Parathyroid adenoma (tissue), 2 donors: ENCODE measurements around the gene RAB3C.

ENCODE experiments used
- H2AFZ ChIP-seq: fragments of 300-600 bp; sonication (generic); one replicate; pipeline ENCODE4 v1.7.0; 2017; ENCODE audit warnings: antibody characterized with exemption, mild to moderate bottlenecking
- H3K27ac ChIP-seq: fragments of 300-600 bp; sonication (generic); one replicate; pipeline ENCODE4 v1.7.0; 2017
- H3K27me3 ChIP-seq: fragments of 300-600 bp; sonication (generic); one replicate; pipeline ENCODE4 v1.7.0; 2017; ENCODE audit warnings: low read length; ENCODE audit not compliant: control insufficient read depth, insufficient read depth
- H3K36me3 ChIP-seq: fragments of 300-600 bp; sonication (generic); one replicate; pipeline ENCODE4 v1.7.0; 2017; ENCODE audit warnings: low read length; ENCODE audit not compliant: control insufficient read depth, insufficient read depth
- H3K4me1 ChIP-seq: fragments of 300-600 bp; sonication (generic); one replicate; pipeline ENCODE4 v1.7.0; 2017; ENCODE audit warnings: control low read depth
- H3K4me2 ChIP-seq: fragments of 300-600 bp; sonication (generic); one replicate; pipeline ENCODE4 v1.7.0; 2017; ENCODE audit warnings: low read length
- H3K4me3 ChIP-seq: fragments of 300-600 bp; sonication (generic); one replicate; pipeline ENCODE4 v1.7.0; 2017; ENCODE audit warnings: low read depth, low read length
- H3K79me2 ChIP-seq: fragments of 300-600 bp; sonication (generic); one replicate; pipeline ENCODE4 v1.7.0; 2017; ENCODE audit warnings: control low read depth
- H3K9ac ChIP-seq: fragments of 300-600 bp; sonication (generic); one replicate; pipeline ENCODE4 v1.7.0; 2017; ENCODE audit warnings: mild to moderate bottlenecking
- H3K9me3 ChIP-seq: fragments of 300-600 bp; sonication (generic); one replicate; pipeline ENCODE4 v1.7.0; 2017; ENCODE audit warnings: low read length; ENCODE audit not compliant: control insufficient read depth
- TF ChIP-seq, protein P1 (sequence below): fragments of 300-600 bp; sonication (generic); IDR thresholded peaks from one replicate; pipeline ENCODE4 v1.7.0; 2017; ENCODE audit warnings: antibody characterized with exemption, mild to moderate bottlenecking
- donor health status: primary hyperparathyroidism.

RAB3C gene

DNA sequence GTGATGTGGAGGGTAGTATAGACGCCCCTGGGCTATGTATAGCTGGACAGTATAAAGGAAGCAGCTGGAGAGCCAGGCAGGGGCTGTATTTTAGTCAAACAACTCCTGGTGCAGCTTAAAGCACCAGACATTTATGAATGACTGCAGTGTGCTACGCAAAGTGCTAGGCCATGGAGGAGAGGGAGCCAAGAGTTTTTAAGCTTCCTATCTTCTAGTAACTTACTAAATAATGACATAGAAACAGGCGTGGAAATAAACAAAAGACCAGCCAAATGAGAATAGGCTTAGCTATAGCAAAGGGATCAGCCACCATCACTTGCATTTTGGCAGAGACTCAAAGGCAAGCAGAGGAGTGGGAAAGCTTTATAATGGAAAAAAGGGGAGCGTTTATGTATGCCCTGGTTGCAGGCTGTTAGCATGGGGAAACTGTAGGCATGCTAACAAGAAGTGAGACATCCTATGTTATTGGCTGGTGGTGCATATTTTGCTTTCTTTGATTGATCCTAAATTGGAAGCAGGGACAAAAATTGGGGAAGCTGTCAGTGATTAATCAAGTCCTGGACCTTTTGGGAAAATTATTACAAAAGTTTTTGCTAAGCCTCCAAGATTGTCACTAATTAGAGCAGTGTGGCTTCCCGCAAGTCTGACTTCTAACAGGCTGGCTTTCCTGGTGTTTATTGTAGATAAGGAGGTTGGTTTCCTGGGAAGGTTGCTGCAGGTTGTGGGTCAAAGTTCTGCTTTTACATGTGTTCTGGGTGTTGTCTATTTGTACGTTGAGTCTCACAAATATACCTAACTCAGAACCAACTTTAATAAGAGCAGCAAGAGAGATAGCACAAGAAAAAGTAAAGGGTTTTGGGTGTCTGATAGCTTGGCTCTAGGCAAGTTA, 46.6 kb downstream of the RAB3C start:
- no peak overlapping the region for H3K4me2 ChIP-seq
- no peak overlapping the region for H3K4me3 ChIP-seq
- H3K4me1 ChIP-seq = no peaks in the 10 kb centered on the region
- TF ChIP-seq, protein P1, sequence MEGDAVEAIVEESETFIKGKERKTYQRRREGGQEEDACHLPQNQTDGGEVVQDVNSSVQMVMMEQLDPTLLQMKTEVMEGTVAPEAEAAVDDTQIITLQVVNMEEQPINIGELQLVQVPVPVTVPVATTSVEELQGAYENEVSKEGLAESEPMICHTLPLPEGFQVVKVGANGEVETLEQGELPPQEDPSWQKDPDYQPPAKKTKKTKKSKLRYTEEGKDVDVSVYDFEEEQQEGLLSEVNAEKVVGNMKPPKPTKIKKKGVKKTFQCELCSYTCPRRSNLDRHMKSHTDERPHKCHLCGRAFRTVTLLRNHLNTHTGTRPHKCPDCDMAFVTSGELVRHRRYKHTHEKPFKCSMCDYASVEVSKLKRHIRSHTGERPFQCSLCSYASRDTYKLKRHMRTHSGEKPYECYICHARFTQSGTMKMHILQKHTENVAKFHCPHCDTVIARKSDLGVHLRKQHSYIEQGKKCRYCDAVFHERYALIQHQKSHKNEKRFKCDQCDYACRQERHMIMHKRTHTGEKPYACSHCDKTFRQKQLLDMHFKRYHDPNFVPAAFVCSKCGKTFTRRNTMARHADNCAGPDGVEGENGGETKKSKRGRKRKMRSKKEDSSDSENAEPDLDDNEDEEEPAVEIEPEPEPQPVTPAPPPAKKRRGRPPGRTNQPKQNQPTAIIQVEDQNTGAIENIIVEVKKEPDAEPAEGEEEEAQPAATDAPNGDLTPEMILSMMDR = no peak
- no peaks in the 10 kb centered on the region for H3K9me3 ChIP-seq
- H2AFZ ChIP-seq = no peak overlapping the region
- no peaks in the 10 kb centered on the region for H3K79me2 ChIP-seq
- no peak overlapping the region for H3K27ac ChIP-seq
- no peaks in the 10 kb centered on the region for H3K27me3 ChIP-seq
- H3K36me3 ChIP-seq = no peaks in the 10 kb centered on the region
- no peak overlapping the region for H3K9ac ChIP-seq

GRCh38 chr5:58631895-58632294, 49.0 kb downstream of the RAB3C start:
- Histone ChIP-seq H3K4me2 (no peak overlapping the region), H3K9ac (no peak overlapping the region), H2AFZ (no peak overlapping the region)

DNA sequence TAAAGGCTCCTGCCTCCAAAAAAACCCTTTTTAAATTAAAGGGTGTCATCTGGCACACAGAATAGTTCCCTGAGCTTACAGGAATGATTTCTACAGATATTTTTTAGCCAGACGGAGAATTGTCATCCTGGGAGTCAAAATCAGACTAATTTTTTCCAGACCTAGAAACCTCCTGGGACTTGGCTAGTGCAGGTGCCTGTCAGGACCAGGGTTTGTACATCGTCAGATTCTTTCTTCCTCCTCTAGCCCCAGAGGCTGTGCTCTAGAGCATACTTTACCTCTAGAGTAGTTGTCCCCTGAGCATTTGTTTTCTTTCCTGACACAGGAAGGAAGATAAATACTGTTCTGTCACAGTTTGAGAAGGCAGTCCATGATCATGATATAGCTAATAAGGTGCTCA, 52.5 kb downstream of the RAB3C start:
- Histone ChIP-seq H2AFZ (no peak overlapping the region), H3K27me3 (no peaks in the 10 kb centered on the region), H3K4me3 (no peak overlapping the region), H3K36me3 (no peaks in the 10 kb centered on the region), H3K27ac (no peak overlapping the region), H3K4me2 (no peak overlapping the region), H3K4me1 (no peaks in the 10 kb centered on the region), H3K79me2 (no peaks in the 10 kb centered on the region), H3K9me3 (no peaks in the 10 kb centered on the region), H3K9ac (no peak overlapping the region)
- TF ChIP-seq, protein P1 = no peak

More at GRCh38 chr5:58631895-58632294, 49.0 kb downstream of the RAB3C start:
- Histone ChIP-seq H3K79me2 (no peaks in the 10 kb centered on the region), H3K27ac (no peak overlapping the region), H3K4me1 (no peaks in the 10 kb centered on the region), H3K9me3 (no peaks in the 10 kb centered on the region), H3K27me3 (no peaks in the 10 kb centered on the region), H3K36me3 (no peaks in the 10 kb centered on the region), H3K4me3 (no peak overlapping the region)
- TF ChIP-seq, protein P1 = no peak

DNA sequence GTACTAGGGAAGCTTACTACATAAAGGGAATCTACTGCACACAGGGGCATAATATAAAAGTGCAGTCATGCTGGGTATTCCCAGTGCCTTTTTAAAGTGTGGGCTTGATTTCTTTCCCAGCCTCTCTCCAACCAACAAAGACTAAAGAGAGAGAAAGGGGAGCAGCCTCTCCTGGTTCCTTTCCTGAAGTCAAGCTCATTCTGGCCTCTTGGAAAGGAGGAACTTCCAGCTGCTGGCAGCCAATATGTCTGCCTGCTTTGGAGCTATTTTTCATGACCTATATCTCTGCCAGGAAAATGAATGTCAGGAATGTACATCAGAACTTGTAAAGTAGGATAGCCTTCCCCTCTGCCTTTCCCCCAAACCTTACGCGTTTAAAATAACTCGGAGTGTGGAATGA, 57.1 kb downstream of the RAB3C start:
- H3K79me2 ChIP-seq = no peaks in the 10 kb centered on the region
- no peaks in the 10 kb centered on the region for H3K36me3 ChIP-seq
- no peaks in the 10 kb centered on the region for H3K9me3 ChIP-seq
- H3K9ac ChIP-seq = no peak overlapping the region
- no peak overlapping the region for H3K4me2 ChIP-seq
- H3K4me1 ChIP-seq = no peaks in the 10 kb centered on the region
- H3K4me3 ChIP-seq = no peak overlapping the region
- H3K27me3 ChIP-seq = no peaks in the 10 kb centered on the region
- TF ChIP-seq, protein P1 = no peak
- H3K27ac ChIP-seq = no peak overlapping the region
- no peak overlapping the region for H2AFZ ChIP-seq

DNA sequence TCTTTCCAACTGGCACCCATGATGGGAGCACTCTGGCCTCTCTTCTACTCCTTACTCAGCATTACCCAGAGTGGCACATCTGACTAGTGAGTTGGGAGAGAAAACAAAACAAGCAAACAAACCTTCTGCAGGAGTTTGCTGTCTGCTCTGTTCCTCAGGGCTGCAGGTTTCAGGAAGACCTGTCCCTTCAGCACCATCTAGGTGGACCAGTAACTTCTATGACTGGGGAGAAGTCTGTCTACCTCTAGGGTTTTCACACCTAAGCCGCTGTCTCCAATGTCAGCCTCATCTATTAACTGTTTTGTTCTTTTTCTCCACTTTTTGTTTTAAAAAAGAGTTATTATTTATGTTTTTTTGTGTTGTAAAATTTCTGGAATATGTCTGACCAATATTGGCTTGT, 58.7 kb downstream of the RAB3C start:
- H3K9me3 ChIP-seq = no peaks in the 10 kb centered on the region
- no peak overlapping the region for H3K4me3 ChIP-seq
- no peaks in the 10 kb centered on the region for H3K79me2 ChIP-seq
- TF ChIP-seq, protein P1 = no peak
- no peaks in the 10 kb centered on the region for H3K27me3 ChIP-seq
- H3K36me3 ChIP-seq = no peaks in the 10 kb centered on the region
- no peak overlapping the region for H3K27ac ChIP-seq
- no peaks in the 10 kb centered on the region for H3K4me1 ChIP-seq
- H3K9ac ChIP-seq = no peak overlapping the region
- no peak overlapping the region for H3K4me2 ChIP-seq
- H2AFZ ChIP-seq = no peak overlapping the region
